K562 (cell line): Measurements from ENCODE around the gene GALNT18. TPM values are rescaled to one million over a fixed set of nuclear protein-coding genes. Genes with fewer than 3 reads are reported as not detected.

Experiments used
- ATAC-seq: fragments of 200-7000 bp; cut with Tn5 transposase; 3 replicates; pipeline ENCODE4 v1.9.1; 2020; ENCODE audit warnings: moderate library complexity
- BruUV-seq: library from RNA; stranded (reverse); fragments of 400-500 nt; replicated peaks from 2 replicates; lab custom pipeline; 2021; lab: Mats Ljungman, UMichigan
- CTCF ChIA-PET: fragments of 300-600 bp; formaldehyde crosslinking; extraction: SDS; loops from one replicate; lab custom pipeline; 2021; ENCODE audit warnings: low intra/inter-chr PET ratio; lab: Yijun Ruan, JAX
- POLR2A ChIA-PET: fragments of 300-600, 350-650 bp; sonication (Branson Sonifier 250); formaldehyde crosslinking; extraction: SDS; loops from one replicate; lab custom pipeline; 2021; ENCODE audit warnings: antibody characterized with exemption, inconsistent platforms; lab: Yijun Ruan, JAX
- DNase-seq, 4 experiments: peaks; one replicate each; pipeline versions ENCODE4 v3.0.0 to v3.0.0-alpha.2; 2011 to 2018; ENCODE audit warnings: low spot score in 3 of 4, mixed read lengths in 3 of 4; ENCODE audit errors: extremely low read depth in 1 of 4
- FAIRE-seq: peaks from 2 replicates; lab custom pipeline; 2011; peaks lifted over from hg19 to GRCh38; lab: Jason Lieb, UNC
- H2AFZ ChIP-seq: 2 replicates; pipeline ENCODE4 v1.6.0; 2011; ENCODE audit warnings: low read depth, low read length, control low read depth, inconsistent platforms
- H3K27ac ChIP-seq: fragments of 200-600 bp; 3 replicates; pipeline ENCODE4 v1.8.0; 2011; ENCODE audit warnings: low read depth, mild to moderate bottlenecking, control low read depth, inconsistent platforms, low read length, moderate library complexity, mixed read lengths; ENCODE audit errors: extremely low read depth
- H3K27me3 ChIP-seq, 2 experiments: fragments of 300-600 bp in 1 of 2; 2 replicates in 1 of 2; 3 replicates in 1 of 2; pipeline versions ENCODE4 v1.6.0 to v1.8.0; 2011; ENCODE audit warnings: inconsistent platforms in 2 of 2, low read length in 2 of 2, mild to moderate bottlenecking in 1 of 2, mixed read lengths in 1 of 2, moderate library complexity in 1 of 2; ENCODE audit not compliant: control insufficient read depth in 2 of 2, insufficient read depth in 2 of 2
- H3K36me3 ChIP-seq: fragments of 300-600 bp; 3 replicates; pipeline ENCODE4 v1.8.0; 2011; ENCODE audit warnings: mild to moderate bottlenecking, low read length, inconsistent platforms; ENCODE audit not compliant: control insufficient read depth, insufficient read depth
- H3K4me1 ChIP-seq, 2 experiments: fragments of 200-600 bp in 1 of 2; replicated peaks in 1 of 2; 2 replicates in 1 of 2; 3 replicates in 1 of 2; pipeline versions ENCODE4 v1.5.1 to v1.8.0; 2011; ENCODE audit warnings: inconsistent platforms in 2 of 2, low read length in 2 of 2, mild to moderate bottlenecking in 1 of 2, mixed read lengths in 1 of 2, moderate library complexity in 1 of 2; ENCODE audit not compliant: control insufficient read depth in 2 of 2, insufficient read depth in 2 of 2
- H3K4me2 ChIP-seq: 2 replicates; pipeline ENCODE4 v1.6.1; 2011; ENCODE audit warnings: low read length, control low read depth, inconsistent platforms, mixed read lengths; ENCODE audit not compliant: insufficient read depth
- H3K4me3 ChIP-seq: fragments of 200-600 bp; sonication (generic), shearing (Covaris generic); 2 replicates; pipeline ENCODE4 v1.5.1; 2016; ENCODE audit warnings: control low read depth, inconsistent platforms
- H3K79me2 ChIP-seq: fragments of 200-600 bp; 3 replicates; pipeline ENCODE4 v1.8.0; 2011; ENCODE audit warnings: low read length, inconsistent platforms; ENCODE audit not compliant: control insufficient read depth, insufficient read depth
- H3K9ac ChIP-seq, 2 experiments: 2 replicates each; pipeline versions ENCODE4 v1.6.0 to v1.6.1; 2011; ENCODE audit warnings: low read depth in 2 of 2, low read length in 2 of 2, control low read depth in 1 of 2, inconsistent platforms in 1 of 2, mild to moderate bottlenecking in 1 of 2, mixed read lengths in 1 of 2; ENCODE audit not compliant: insufficient read depth in 1 of 2
- H3K9me1 ChIP-seq: one replicate; pipeline ENCODE4 v1.6.0; 2011; ENCODE audit warnings: inconsistent platforms, mild to moderate bottlenecking, low read length, moderate library complexity; ENCODE audit not compliant: control insufficient read depth, insufficient read depth
- H3K9me3 ChIP-seq: replicated peaks from 2 replicates; pipeline ENCODE4 v1.5.1; 2011; ENCODE audit warnings: low read depth, low read length, inconsistent platforms; ENCODE audit not compliant: control insufficient read depth, insufficient read depth
- H4K20me1 ChIP-seq: replicated peaks from 2 replicates; pipeline ENCODE4 v1.6.1; 2011; ENCODE audit warnings: low read length, inconsistent platforms, mixed read lengths; ENCODE audit not compliant: control insufficient read depth, insufficient read depth
- ARID3B ChIP-seq: fragments of 250-450 bp; sonication (Bioruptor Pico); IDR thresholded peaks from 2 replicates; pipeline ENCODE4 v1.4.0; 2020; ENCODE audit warnings: borderline replicate concordance
- DNMT1 ChIP-seq: fragments of 450-650 bp; IDR thresholded peaks from 2 replicates; pipeline ENCODE4 v1.6.1; 2016; ENCODE audit warnings: antibody characterized with exemption, mild to moderate bottlenecking
- GTF2A2 ChIP-seq: IDR thresholded peaks from 2 replicates; pipeline ENCODE4 v1.6.1; 2016; ENCODE audit warnings: mild to moderate bottlenecking, missing genetic modification characterization, missing compliant biosample characterization
- HBP1 ChIP-seq: fragments of 450-650 bp; formaldehyde crosslinking; IDR thresholded peaks from 2 replicates; pipeline ENCODE4 v1.4.0; 2022; ENCODE audit warnings: missing genetic modification characterization
- HNRNPK ChIP-seq: fragments of 200-400 bp; formaldehyde crosslinking; IDR thresholded peaks from one replicate; pipeline ENCODE4 v1.6.1; 2018; ENCODE audit warnings: mild to moderate bottlenecking, low read depth, low read length; ENCODE audit not compliant: poor library complexity, severe bottlenecking
- L3MBTL2 ChIP-seq: fragments of 450-650 bp; IDR thresholded peaks from 2 replicates; pipeline ENCODE4 v1.6.1; 2016; ENCODE audit warnings: mild to moderate bottlenecking, moderate library complexity
- LEF1 ChIP-seq: fragments of 450-650 bp; IDR thresholded peaks from 2 replicates; pipeline ENCODE4 v1.6.1; 2016; ENCODE audit warnings: mild to moderate bottlenecking
- MBD2 ChIP-seq: sonication (generic); IDR thresholded peaks from 2 replicates; pipeline ENCODE4 v1.6.1; 2016; ENCODE audit warnings: low read depth, borderline replicate concordance
- NCOA2 ChIP-seq, 2 experiments: fragments of 450-650 bp; IDR thresholded peaks; 2 replicates each; pipeline ENCODE4 v1.6.1; 2018; ENCODE audit warnings: mild to moderate bottlenecking in 2 of 2, moderate library complexity in 1 of 2; ENCODE audit not compliant: partially characterized antibody in 2 of 2
- PPARD ChIP-seq: fragments of 250-450 bp; sonication (Bioruptor Pico); IDR thresholded peaks from 2 replicates; pipeline ENCODE4 v1.8.0; 2022; ENCODE audit warnings: inconsistent platforms, mild to moderate bottlenecking, moderate library complexity
- RB1 ChIP-seq: fragments of 450-650 bp; IDR thresholded peaks from 2 replicates; pipeline ENCODE4 v1.6.1; 2017; ENCODE audit warnings: low read depth, mild to moderate bottlenecking
- RBBP5 ChIP-seq: fragments of 200-600 bp; sonication (generic); IDR thresholded peaks from 2 replicates; pipeline ENCODE4 v1.6.1; 2012; ENCODE audit warnings: borderline replicate concordance, mild to moderate bottlenecking, low read length, control low read depth, inconsistent platforms; ENCODE audit not compliant: insufficient read depth, poor library complexity, severe bottlenecking
- SETDB1 ChIP-seq: IDR thresholded peaks from one replicate; pipeline ENCODE4 v1.6.1; 2012; ENCODE audit warnings: low read length, control low read depth, inconsistent platforms
- SIN3B ChIP-seq: fragments of 450-650 bp; IDR thresholded peaks from 2 replicates; pipeline ENCODE4 v1.6.1; 2017; ENCODE audit warnings: low read depth, mild to moderate bottlenecking, moderate library complexity
- SNRNP70 ChIP-seq: fragments of 200-400 bp; formaldehyde crosslinking; optimal IDR thresholded peaks from 2 replicates; pipeline ENCODE3; 2017; ENCODE audit warnings: low read depth, low read length
- TCF7L2 ChIP-seq: fragments of 150-350 bp; IDR thresholded peaks from 2 replicates; pipeline ENCODE4 v1.6.1; 2016; ENCODE audit warnings: low read depth, mild to moderate bottlenecking, low read length, moderate library complexity
- WGBS: fragments of 100-300 bp; shearing (Covaris generic); methylation state at CpG from one replicate; pipeline ENCODE4 v1.1.6; 2016; ENCODE audit warnings: low coverage, mixed read lengths; ENCODE audit not compliant: insufficient coverage; ENCODE audit errors: missing lambda C conversion rate; 5-methylcytosine and 5-hydroxymethylcytosine counted together
- in situ Hi-C: fragments of 300-500 bp; cut with MboI; formaldehyde crosslinking; loops from 4 replicates; pipeline ENCODE4 v1.15.0; 2018; ENCODE audit warnings: inconsistent platforms, mixed read lengths
- intact Hi-C: fragments of 100-400 bp; cut with micrococcal nuclease; formaldehyde crosslinking; loops from 2 replicates; pipeline ENCODE4 v1.14.2; 2022
- polyA plus RNA-seq, 8 experiments: library from polyadenylated mRNA; depleted of rRNA in 4 of 8; stranded (reverse) in 5 of 8; unstranded in 3 of 8; fragments of >200 nt; fragmentation: Nextera tagmentation in 2 of 8; fragmentation: Illumina TruSeq in 1 of 8; extraction: Ambion mirVana in 2 of 8; extraction: Trizol in 1 of 8; gene quantifications; 2 replicates each; pipeline versions ENCODE4 v1.2.1 to v1.2.3, GENCODE V29; 2011 to 2014; ENCODE audit warnings: inconsistent platforms in 1 of 8, missing spikeins in 1 of 8
- total RNA-seq, 7 experiments: library from RNA; depleted of rRNA in 6 of 7; stranded (reverse); fragments of >200 nt in 6 of 7; fragmentation: Illumina TruSeq in 2 of 7; extraction: Trizol in 2 of 7; gene quantifications; 2 replicates each; pipeline versions ENCODE4 v1.2.1 to v1.2.3, GENCODE V29; 2011 to 2021; ENCODE audit warnings: low replicate concordance in 1 of 7

GALNT18 gene
- total and polyA plus RNA-seq, 9 of the 15 experiments (the other 6 are each of a cell fraction or from before 2014, with no cell fraction given): not detected

DNA sequence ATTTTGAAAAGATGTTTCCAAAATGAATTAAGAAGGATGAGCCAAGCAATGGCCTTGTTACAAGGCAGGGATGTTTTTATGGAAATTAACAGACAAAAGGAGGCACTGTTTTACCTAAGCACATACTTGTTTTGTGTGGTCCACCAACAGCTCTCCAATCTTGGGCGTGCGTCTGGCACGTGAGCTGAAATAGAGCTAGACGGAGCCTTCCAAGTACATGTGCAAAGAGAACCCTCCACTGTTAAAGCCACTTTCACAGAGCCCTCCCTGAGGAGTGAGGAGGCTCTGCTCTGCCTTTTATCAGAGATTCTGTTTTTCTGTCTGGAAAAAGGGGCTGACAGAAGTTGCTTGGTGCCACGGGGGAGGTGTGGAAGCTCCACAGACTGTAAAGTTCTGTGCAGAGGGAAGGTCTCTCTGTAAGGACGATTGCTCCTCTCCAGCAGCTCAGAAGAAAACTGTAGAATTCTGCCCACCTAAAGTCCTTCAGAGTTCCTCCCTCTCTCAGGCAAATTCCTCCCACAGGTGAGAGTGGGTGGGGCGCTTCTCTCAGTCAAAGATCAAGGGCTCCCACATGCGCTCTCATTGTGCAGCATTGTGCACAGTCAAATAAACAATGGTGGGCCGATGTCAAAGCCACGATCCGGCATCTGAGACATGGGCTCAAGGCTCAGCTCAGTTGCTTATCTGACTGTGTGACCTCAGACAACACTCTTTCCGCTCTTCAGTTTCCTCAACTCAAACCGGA, 176.2 kb downstream of the GALNT18 start (continued):
- TF ChIP-seq ARID3B (CRISPR knock-in tag) (no peak), TCF7L2 (no peak)

- Histone ChIP-seq H3K9ac (no peak overlapping the region), H3K36me3 (no peaks in the 10 kb centered on the region), H3K27me3 (peaks cover 4 to 32% of the 10 kb centered on the region in 2 experiments; a peak in 2 of 5 replicates), H3K79me2 (no peaks in the 10 kb centered on the region), H3K4me2 (no peak overlapping the region), H3K9me3 (no peaks in the 10 kb centered on the region), H4K20me1 (peaks cover 6% of the 10 kb centered on the region; the same call in 1 of the 2 replicates), H3K27ac (no peak overlapping the region), H2AFZ (no peak overlapping the region), H3K4me3 (no peak overlapping the region), H3K9me1 (no peaks in the 10 kb centered on the region), H3K4me1 (no peaks in the 10 kb centered on the region)
- no peak for DNase-seq
- CTCF ChIA-PET: no interaction called here
- in situ Hi-C loops (no loop called here), intact Hi-C loops (no loop called here)
- FAIRE-seq: no peak
- POLR2A ChIA-PET: no interaction called here
- 2% methylated on average over 5 of the region's 5 CpGs for WGBS
- no peak for ATAC-seq
- no TSS peak for BruUV-seq
- TF ChIP-seq L3MBTL2 (no peak), MBD2 (no peak), SETDB1 (no peak), HBP1 (CRISPR knock-in tag) (no peak), SNRNP70 (no peak), DNMT1 (no peak), NCOA2 (IDR thresholded peaks at IDR 0.05; ENCODE audit: partially characterized antibody in 2 of 2) (no peak), PPARD (CRISPR knock-in tag) (no peak), SIN3B (no peak), LEF1 (no peak), HNRNPK (no peak), GTF2A2 (no peak), RB1 (no peak), RBBP5 (no peak)
These were observed 177.0 kb downstream of the GALNT18 start for GRCh38 chr11:11444804-11445131.
